ENCODE measurements around the gene RAD54L. TPM values are rescaled to one million over a fixed set of nuclear protein-coding genes. Genes with fewer than 3 reads are reported as not detected.

Gene RAD54L
- total and polyA plus RNA-seq, 10 of the 15 experiments (the other 5 are each of a cell fraction or from before 2014, with no cell fraction given), result 12.9 to 54.2 (median 23.6) TPM

- peaks cover 10 to 11% of the 10 kb centered on the region in 2 experiments for H3K36me3 ChIP-seq (ENCODE audit: control insufficient read depth in 2 of 2, insufficient read depth in 2 of 2, low read length in 1 of 2)
- in situ Hi-C loops (cut with MboI), result no loop called here
- CTCF ChIA-PET, result interaction anchor here (0.8 kb wide), 1 partner anchor 45 kb away, joined by 3 read pairs; no protein-coding TSS in a partner anchor
- SMC1A ChIA-PET (ENCODE audit: uncharacterized antibody, unreplicated experiment), result no interaction called here
- no peaks in the 10 kb centered on the region for H3K27me3 ChIP-seq (replicated peaks in 1 of 2; ENCODE audit: control insufficient read depth in 2 of 2, insufficient read depth in 2 of 2, low read length in 1 of 2)
- BruUV-seq (replicated peaks), result no TSS peak
- H3K27ac ChIP-seq (ENCODE audit: control insufficient read depth, insufficient read depth), result no peak overlapping the region
- no peaks in the 10 kb centered on the region for H3K79me2 ChIP-seq (ENCODE audit: control insufficient read depth, insufficient read depth, low read length)
- H3K9me3 ChIP-seq (replicated peaks; ENCODE audit: control insufficient read depth, insufficient read depth, low read length), result no peaks in the 10 kb centered on the region
- FAIRE-seq, result no peak
- TF ChIP-seq ZBTB4 (CRISPR knock-in tag; IDR thresholded peaks at IDR 0.05), result no peak
- TF ChIP-seq RUNX3 (IDR thresholded peaks at IDR 0.05; ENCODE audit: low read length), result no peak
- no peak for TF ChIP-seq MAX (IDR thresholded peaks at IDR 0.05; ENCODE audit: low read depth, low read length)
- TF ChIP-seq JUND (IDR thresholded peaks at IDR 0.05; ENCODE audit: low read depth, low read length), result no peak
- TF ChIP-seq MXI1 (IDR thresholded peaks at IDR 0.05; ENCODE audit: low read depth, low read length), result no peak
- no peak for TF ChIP-seq ATF2 (IDR thresholded peaks at IDR 0.05; ENCODE audit: low read length)
- no peak for TF ChIP-seq DPF2 (IDR thresholded peaks at IDR 0.05)
- no peak for TF ChIP-seq ETV6 (conservative IDR thresholded peaks at IDR 0.05 in 1 of 2, IDR thresholded peaks at IDR 0.05 in 1 of 2; ENCODE audit: borderline replicate concordance in 1 of 2, low read depth in 1 of 2)
- TF ChIP-seq ATF3 (IDR thresholded peaks at IDR 0.05; ENCODE audit: borderline replicate concordance, extremely low read depth, low read depth, low read length), result no peak
- no peak for TF ChIP-seq EP300 (IDR thresholded peaks at IDR 0.05; ENCODE audit: borderline replicate concordance in 1 of 2, control insufficient read depth in 1 of 2, low read depth in 2 of 2, low read length in 2 of 2)
- H3K9ac ChIP-seq (ENCODE audit: control insufficient read depth, insufficient read depth, low read length), result no peak overlapping the region
- H2AFZ ChIP-seq (ENCODE audit: control insufficient read depth, low read depth, low read length), result no peak overlapping the region
- RAD21 ChIA-PET (ENCODE audit: unreplicated experiment), result interaction anchor here (1.0 kb wide), 1 partner anchor 38 kb away, joined by 3 read pairs; no protein-coding TSS in a partner anchor
- no peak overlapping the region for H3K4me2 ChIP-seq (ENCODE audit: control insufficient read depth, insufficient read depth)
- no peak for DNase-seq (ENCODE audit: low read depth, low spot score)
- POLR2A ChIA-PET, result interaction anchor here (1.1 to 1.6 kb wide), 2 partner anchors 11 to 42 kb away, joined by 3 to 4 read pairs; partner anchors contain the start of gene RAD54L
- H3K4me1 ChIP-seq (ENCODE audit: control insufficient read depth, insufficient read depth, low read length), result no peaks in the 10 kb centered on the region
- intact Hi-C loops (cut with micrococcal nuclease; ENCODE audit: unreplicated experiment), result no loop called here
- no peak for ATAC-seq
- H4K20me1 ChIP-seq (ENCODE audit: control insufficient read depth, insufficient read depth), result no peaks in the 10 kb centered on the region
- no peak overlapping the region for H3K4me3 ChIP-seq
- WGBS (ENCODE audit: insufficient coverage, insufficient replicate concordance, low lambda C conversion rate, missing lambda C conversion rate), result 89% methylated on average over 1 of the region's 1 CpG
Observed at GRCh38 chr1:46288485-46289133, 41.0 kb downstream of the RAD54L start.

Measured in GM12878 (cell line).